Measurements from ENCODE around the gene FILIP1L.

Gene FILIP1L

GRCh38 chr3:99879275-99879674 lies 235.0 kb downstream of the FILIP1L start:
- no peak for FAIRE-seq

DNA sequence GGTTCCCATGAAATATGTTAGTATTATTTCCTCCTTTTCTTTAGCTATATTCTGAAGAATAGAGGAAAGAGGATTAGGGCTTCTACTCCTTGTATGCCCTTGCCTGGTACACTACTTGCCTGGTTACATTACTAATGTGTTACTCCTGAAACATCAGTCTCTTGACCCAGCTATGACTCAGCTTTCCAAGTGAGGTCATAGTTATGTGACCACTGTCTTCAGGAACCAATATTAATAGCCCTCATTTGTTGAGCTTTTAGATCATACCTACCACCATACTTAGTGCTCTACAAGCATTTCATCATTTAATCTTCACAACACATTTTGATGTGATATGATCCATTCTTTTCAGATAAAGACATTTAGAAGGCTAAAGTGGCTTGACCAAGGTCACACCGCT lies 236.3 kb downstream of the FILIP1L start:
- peak; percentile 75 for FAIRE-seq

DNA sequence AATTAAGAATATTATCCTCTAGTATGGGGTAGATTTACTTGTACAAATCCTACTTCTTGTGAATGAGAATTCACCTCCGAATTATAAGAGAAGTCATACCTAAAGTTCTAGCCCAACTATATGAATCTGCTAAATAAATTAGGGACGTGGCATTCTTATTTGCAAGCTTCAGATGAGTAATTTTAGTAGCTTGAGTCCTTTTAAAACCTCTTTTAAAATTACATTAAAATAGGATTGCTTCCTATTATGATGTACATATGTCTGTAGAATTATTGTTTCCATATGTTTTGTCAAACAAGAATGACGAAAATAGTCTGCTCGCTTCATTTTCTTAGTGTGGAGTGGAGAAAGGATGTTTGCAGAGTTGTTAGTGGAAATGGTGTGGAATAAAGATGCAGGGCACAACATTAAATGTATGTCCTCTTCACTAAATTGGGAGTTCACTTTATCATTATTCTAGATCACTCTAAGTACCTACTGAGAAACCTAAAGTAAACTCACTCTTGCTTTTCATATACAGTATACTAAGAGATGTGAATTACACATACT lies 237.2 kb downstream of the FILIP1L start:
- no peak for FAIRE-seq

DNA sequence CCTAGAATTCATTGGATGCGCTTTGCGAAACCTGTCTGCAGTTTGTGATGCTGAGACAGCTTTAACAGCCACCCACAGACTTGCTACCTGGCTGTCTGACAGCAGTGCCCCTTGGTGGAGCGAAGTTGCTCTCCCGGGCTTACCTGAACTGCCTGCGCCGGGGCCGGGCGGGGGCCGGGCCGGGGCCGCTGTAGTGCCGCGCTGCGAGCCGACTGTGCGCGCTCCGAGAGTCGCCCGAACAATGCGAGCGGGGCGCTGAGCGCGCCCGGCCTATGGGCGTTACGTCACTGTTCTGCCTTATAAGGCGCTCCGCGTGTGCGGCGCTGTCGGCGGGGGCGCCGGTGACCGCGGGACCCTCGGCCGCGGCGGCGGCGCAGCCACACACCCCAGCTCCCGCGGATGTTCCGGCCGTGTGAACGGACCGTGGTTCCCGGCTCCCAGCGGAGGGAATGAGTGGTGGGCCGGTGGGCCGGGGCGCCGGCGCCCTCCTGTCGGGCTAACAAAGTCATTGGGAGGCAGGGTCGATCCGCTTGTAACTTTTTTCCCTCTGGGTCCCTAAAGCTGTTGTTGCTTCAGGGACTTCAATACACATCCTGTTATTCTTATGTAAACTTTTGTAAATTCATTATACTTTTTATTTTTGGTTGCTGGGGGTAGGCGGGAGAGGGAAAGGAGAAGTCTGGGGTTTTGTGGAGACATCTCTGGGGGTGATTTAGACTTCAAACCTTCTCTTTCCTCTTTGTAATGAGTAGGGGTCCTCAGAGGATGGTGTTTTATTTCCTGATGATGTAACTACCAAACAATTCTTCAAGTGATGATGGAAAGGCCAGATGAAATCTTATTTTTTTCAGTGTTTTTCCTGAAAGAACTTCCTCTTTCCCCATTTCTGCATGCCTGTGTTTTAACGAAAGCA lies 238.1 kb downstream of the FILIP1L start:
- no peak for FAIRE-seq

GRCh38 chr3:99875581-99875928 lies 238.7 kb downstream of the FILIP1L start:
- no peak for FAIRE-seq

GRCh38 chr3:99874237-99875002 lies 239.9 kb downstream of the FILIP1L start:
- FAIRE-seq, result peak; percentile 71

GRCh38 chr3:99873269-99874102 lies 240.8 kb downstream of the FILIP1L start:
- no peak for FAIRE-seq

GRCh38 chr3:99872923-99873254 lies 241.4 kb downstream of the FILIP1L start:
- FAIRE-seq, result no peak

GRCh38 chr3:99871231-99872045 lies 242.9 kb downstream of the FILIP1L start:
- no peak for FAIRE-seq

DNA sequence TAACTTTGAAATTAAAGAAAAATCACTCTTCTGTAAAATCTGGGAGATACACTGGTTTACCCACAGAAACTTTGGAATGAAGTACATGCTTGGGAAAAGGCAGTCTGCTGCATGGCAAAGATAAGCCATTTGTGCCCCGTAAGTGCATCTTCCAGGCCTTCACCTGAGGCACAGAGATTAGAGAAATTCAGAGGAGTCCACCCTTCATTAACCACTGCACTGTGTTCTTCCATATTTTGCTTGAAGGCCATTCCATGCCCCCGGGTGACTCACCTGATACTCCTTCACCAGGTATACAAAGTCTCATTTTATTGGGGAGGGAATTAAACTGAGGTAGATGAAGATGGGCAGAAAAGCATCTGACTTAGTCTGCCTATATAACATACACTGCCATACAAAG lies 243.6 kb downstream of the FILIP1L start:
- no peak for FAIRE-seq

DNA sequence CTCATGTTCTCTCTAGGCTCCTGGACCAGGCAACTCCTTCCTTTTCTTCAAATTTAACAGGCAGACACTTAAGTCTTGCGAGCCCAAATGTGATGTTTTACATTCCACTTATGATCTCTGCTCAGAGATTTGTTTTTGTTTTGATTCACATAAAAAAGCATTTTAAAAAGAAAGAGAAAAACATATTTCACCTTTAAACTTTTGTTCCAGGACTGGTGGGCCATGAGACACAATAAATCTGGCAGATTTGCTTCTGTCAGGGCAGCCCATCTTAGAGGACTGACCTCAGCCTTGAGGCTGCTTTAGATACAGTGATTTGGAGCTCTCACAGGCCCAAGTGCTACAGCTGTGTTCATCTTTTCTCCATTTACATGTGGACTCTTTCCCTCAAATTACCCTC lies 244.7 kb downstream of the FILIP1L start:
- no peak for FAIRE-seq

DNA sequence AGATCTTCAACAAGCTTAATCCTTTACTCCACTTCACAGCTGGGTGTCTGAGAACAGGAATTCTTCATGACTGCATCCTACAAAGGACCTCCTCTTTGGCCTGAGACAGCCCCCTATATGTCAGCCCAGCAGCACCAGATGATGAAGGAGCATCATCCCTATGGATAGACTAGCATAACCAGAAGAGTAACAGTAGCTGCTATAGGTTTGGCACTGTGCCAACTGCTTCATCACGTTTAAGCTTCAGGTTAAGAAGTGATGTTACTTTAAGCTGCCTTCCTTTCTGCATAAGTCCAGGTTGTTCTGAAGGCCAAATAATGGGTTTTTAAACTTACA lies 246.0 kb downstream of the FILIP1L start:
- no peak for FAIRE-seq

- FAIRE-seq, result no peak
Observed at GRCh38 chr3:99867594-99868310, 246.5 kb downstream of the FILIP1L start.

DNA sequence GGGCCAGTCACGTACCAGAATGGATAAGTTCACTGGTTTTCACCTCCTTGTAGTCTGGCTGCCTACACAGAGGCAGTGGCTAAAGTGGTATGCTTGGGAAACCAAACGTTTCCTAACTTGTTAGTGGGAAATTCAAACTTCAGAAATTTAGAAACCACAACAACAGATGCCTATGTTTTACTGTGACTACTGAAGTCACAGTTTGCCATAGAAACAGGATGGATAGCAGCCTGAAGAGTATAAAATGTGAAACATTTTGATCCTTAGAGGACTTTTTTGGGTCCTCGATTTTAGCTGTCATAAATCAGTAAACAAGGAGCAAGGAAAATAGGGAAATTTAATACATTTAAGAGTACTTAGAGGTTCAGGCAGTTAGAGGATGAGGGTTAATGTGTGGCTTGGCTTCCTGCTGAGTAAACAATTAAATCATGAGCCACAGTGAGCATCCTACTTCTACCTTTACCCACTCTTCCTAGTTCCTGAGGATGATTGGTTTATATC lies 248.0 kb downstream of the FILIP1L start:
- no peak for FAIRE-seq

DNA sequence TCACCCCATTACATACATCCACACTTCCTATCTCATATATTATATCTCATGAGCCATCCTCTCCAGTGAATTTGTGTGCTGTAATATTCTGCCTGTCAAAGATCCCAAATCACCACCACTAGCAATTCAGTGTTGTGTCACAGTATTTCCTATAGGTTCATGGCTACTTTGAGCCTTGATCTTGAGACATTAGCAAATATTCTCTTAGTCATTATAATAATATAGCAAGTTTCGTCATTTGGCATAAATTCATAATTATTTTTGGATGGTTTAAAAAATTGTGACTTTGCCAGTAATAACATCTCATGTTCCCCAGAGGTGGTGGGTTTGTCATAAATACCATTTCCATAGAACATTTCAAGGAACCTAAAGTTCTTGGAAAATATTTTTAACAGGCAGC lies 249.0 kb downstream of the FILIP1L start:
- no peak for FAIRE-seq

DNA sequence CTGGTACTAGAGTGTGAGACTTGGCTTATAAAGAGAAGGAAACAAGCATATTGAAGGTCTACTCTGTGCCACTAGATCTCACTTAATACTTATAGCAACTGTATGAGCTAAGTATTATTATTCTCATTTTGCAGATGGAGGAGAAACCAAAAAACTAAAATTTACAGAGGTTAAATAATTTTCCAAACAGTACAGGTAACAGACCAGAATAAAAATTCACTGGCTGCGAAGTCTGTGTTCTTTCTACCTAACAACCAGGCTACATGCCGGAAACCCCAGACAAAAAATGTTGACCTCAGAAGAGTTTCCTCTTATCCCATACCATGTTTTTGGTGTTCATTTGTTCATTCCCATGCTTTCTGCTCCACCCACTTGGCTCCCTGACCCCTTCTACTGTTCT lies 250.0 kb downstream of the FILIP1L start:
- no peak for FAIRE-seq

DNA sequence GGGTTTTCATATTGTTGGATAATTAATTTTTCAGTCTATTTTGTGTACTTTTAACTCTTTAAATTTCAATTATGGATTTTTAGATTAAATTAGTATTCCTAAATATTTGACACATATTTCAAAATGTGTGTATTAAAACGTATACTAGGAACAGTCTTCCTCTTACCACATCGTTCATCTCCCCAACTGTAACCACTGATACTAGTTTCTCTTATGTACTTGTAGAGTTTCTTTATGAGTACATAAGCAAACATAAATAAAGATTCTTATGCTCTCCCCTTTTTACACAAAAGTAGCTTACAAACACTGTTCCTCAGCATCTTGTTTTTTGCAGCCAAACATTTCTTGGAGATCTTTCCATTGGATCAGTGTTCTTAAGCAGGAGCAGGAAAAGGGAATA lies 250.7 kb downstream of the FILIP1L start:
- FAIRE-seq, result no peak

GRCh38 chr3:99863002-99863401 lies 251.3 kb downstream of the FILIP1L start:
- FAIRE-seq, result no peak

GRCh38 chr3:99862208-99862607 lies 252.1 kb downstream of the FILIP1L start:
- no peak for FAIRE-seq

- FAIRE-seq, result no peak
Observed at GRCh38 chr3:99861216-99861615, 253.1 kb downstream of the FILIP1L start.

GRCh38 chr3:99859825-99860224 lies 254.5 kb downstream of the FILIP1L start:
- no peak for FAIRE-seq

Measured in islet of Langerhans (tissue), 1 donor.